ENCODE data around the gene RNF152. TPM values are rescaled to one million over a fixed set of nuclear protein-coding genes. Genes with fewer than 3 reads are reported as not detected.
A peak's percentile ranks its signal among the peaks of the same experiment; 100 is the strongest.

RNF152 gene
- total and polyA plus RNA-seq, 8 donors = 11.0 to 17.3 (median 14.5) TPM

DNA sequence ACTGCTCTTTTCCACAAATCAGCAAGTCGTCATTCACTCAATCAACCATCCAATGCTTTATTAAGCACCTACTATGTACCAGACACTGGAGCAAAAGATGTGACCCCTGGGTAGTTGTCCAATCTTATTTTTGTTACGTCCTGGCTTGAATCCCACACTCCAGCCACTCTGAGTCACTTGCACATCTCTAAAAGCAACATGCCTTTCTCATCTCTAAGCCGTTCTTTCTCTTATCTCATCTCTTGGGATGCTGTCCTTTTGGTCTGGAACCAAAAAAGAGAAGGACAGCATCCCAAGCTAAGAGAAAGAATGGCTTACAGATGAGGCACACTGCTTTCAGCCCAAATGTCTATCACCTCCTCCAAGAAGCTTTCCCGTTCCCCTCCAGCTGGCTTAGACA lies 58.8 kb downstream of the RNF152 start:
- DNase-seq (no peak), ATAC-seq (no peak)
- peaks cover 0 to 2% of the 10 kb centered on the region in 2 donors for H3K9me3 ChIP-seq
- peaks cover 0 to 17% of the 10 kb centered on the region in 2 donors for H3K4me1 ChIP-seq
- TF ChIP-seq, protein P1, sequence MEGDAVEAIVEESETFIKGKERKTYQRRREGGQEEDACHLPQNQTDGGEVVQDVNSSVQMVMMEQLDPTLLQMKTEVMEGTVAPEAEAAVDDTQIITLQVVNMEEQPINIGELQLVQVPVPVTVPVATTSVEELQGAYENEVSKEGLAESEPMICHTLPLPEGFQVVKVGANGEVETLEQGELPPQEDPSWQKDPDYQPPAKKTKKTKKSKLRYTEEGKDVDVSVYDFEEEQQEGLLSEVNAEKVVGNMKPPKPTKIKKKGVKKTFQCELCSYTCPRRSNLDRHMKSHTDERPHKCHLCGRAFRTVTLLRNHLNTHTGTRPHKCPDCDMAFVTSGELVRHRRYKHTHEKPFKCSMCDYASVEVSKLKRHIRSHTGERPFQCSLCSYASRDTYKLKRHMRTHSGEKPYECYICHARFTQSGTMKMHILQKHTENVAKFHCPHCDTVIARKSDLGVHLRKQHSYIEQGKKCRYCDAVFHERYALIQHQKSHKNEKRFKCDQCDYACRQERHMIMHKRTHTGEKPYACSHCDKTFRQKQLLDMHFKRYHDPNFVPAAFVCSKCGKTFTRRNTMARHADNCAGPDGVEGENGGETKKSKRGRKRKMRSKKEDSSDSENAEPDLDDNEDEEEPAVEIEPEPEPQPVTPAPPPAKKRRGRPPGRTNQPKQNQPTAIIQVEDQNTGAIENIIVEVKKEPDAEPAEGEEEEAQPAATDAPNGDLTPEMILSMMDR (IDR thresholded peaks at IDR 0.05) = no peak
- H3K4me3 ChIP-seq = no peak overlapping the region
- peaks cover 0 to 17% of the 10 kb centered on the region in 2 donors for H3K27me3 ChIP-seq
- H3K36me3 ChIP-seq = no peaks in the 10 kb centered on the region
- H3K27ac ChIP-seq = no peak overlapping the region
- intact Hi-C loops (cut with DNase I) = no loop called here

- H3K36me3 ChIP-seq = no peaks in the 10 kb centered on the region
- ATAC-seq (no peak), DNase-seq (peak in 1 of 4 donors; percentile 11)
- no peak overlapping the region for H3K27ac ChIP-seq
- H3K27me3 ChIP-seq = peaks cover 0 to 17% of the 10 kb centered on the region in 2 donors
- peaks cover 0 to 2% of the 10 kb centered on the region in 2 donors for H3K9me3 ChIP-seq
- intact Hi-C loops (cut with DNase I) = no loop called here
- peaks cover 0 to 17% of the 10 kb centered on the region in 2 donors for H3K4me1 ChIP-seq
- TF ChIP-seq, protein P1 (IDR thresholded peaks at IDR 0.05) = no peak
- no peak overlapping the region for H3K4me3 ChIP-seq
These were observed 59.4 kb downstream of the RNF152 start for GRCh38 chr18:61833387-61833786.

GRCh38 chr18:61832858-61833257 lies 59.9 kb downstream of the RNF152 start:
- intact Hi-C loops (cut with DNase I) = no loop called here
- no peak for DNase-seq
- Histone ChIP-seq H3K27ac (no peak overlapping the region), H3K4me3 (no peak overlapping the region), H3K4me1 (peaks cover 0 to 17% of the 10 kb centered on the region in 2 donors), H3K9me3 (peaks cover 0 to 2% of the 10 kb centered on the region in 2 donors), H3K27me3 (peaks cover 0 to 17% of the 10 kb centered on the region in 2 donors), H3K36me3 (no peaks in the 10 kb centered on the region)
- TF ChIP-seq, protein P1 (IDR thresholded peaks at IDR 0.05) = no peak
- ATAC-seq = no peak

DNA sequence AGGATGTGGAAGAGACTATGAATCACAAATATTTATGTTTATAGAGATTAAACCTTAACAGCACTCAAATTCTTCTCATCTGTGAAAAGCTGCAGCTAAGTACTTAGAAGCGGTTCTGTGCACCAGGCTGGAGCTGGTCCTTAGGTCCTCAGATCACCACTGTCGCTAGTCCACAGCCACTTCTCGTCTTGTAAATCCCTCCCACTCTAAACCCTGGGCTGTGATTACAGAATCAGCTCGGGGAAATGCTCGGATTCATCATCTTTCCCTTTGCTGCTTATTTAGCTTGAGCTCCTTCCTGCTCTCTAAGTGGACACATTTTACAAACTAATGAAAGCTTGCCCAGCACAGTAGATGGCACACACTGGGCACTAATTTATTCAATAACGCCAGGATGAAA lies 61.7 kb downstream of the RNF152 start:
- Histone ChIP-seq H3K36me3 (no peaks in the 10 kb centered on the region), H3K4me3 (no peak overlapping the region), H3K4me1 (peaks cover 0 to 17% of the 10 kb centered on the region in 2 donors), H3K27ac (no peak overlapping the region), H3K27me3 (peaks cover 0 to 17% of the 10 kb centered on the region in 2 donors), H3K9me3 (no peaks in the 10 kb centered on the region)
- intact Hi-C loops (cut with DNase I) = no loop called here
- DNase-seq (peak in 1 of 4 donors; percentile 17), ATAC-seq (peak; percentile 17)
- TF ChIP-seq, protein P1 (IDR thresholded peaks at IDR 0.05) = no peak

DNA sequence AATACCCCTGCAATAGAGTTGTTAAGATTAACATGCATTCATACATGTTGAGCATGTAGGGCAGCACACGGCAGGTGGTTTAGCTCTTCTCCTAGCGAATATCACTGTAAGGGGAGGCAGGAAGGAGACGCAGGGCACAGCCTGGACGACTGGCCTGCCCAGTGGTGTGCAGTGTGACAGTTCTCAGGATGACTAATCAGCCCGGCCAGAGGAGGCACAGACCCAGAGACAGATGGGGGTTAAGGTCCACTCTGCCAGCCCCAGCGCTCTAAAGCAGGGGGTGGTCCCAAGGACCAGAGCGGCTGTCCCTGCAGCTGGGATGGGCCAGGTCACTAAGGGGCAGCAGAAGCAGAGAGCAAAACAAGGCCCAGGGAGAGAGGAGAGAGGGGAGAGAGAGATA lies 63.7 kb downstream of the RNF152 start:
- peaks cover 0 to 17% of the 10 kb centered on the region in 2 donors for H3K4me1 ChIP-seq
- no peaks in the 10 kb centered on the region for H3K9me3 ChIP-seq
- no peak overlapping the region for H3K27ac ChIP-seq
- DNase-seq = peak in 1 of 4 donors; percentile 49
- no peak for ATAC-seq
- TF ChIP-seq, protein P1 (IDR thresholded peaks at IDR 0.05) = no peak
- peaks cover 0 to 17% of the 10 kb centered on the region in 2 donors for H3K27me3 ChIP-seq
- intact Hi-C loops (cut with DNase I) = no loop called here
- H3K36me3 ChIP-seq = no peaks in the 10 kb centered on the region
- no peak overlapping the region for H3K4me3 ChIP-seq

Measured in left lung (tissue), 10 donors.